GM19193 (cell line): ENCODE data around the gene PRKCZ.

Source experiments
- POLR2A ChIP-seq: IDR thresholded peaks from 4 replicates; pipeline ENCODE4 v1.6.1; 2011; ENCODE audit not compliant: insufficient read depth, insufficient read length; ENCODE audit errors: extremely low read depth

PRKCZ gene

DNA sequence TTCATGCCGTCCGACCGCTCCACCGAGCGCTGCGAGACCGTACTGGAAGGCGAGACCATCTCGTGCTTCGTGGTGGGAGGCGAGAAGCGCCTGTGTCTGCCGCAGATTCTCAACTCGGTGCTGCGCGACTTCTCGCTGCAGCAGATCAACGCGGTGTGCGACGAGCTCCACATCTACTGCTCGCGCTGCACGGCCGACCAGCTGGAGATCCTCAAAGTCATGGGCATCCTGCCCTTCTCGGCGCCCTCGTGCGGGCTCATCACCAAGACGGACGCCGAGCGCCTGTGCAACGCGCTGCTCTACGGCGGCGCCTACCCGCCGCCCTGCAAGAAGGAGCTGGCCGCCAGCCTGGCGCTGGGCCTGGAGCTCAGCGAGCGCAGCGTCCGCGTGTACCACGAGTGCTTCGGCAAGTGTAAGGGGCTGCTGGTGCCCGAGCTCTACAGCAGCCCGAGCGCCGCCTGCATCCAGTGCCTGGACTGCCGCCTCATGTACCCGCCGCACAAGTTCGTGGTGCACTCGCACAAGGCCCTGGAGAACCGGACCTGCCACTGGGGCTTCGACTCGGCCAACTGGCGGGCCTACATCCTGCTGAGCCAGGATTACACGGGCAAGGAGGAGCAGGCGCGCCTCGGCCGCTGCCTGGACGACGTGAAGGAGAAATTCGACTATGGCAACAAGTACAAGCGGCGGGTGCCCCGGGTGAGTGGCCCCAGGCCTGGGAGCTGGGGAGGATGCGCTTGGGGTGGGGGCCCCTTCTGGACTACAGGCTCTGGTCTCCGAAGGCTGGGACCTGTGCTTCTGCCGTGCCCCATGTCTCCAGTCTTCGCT lies 179.0 kb downstream of the PRKCZ start:
- TF ChIP-seq POLR2A = no peak

DNA sequence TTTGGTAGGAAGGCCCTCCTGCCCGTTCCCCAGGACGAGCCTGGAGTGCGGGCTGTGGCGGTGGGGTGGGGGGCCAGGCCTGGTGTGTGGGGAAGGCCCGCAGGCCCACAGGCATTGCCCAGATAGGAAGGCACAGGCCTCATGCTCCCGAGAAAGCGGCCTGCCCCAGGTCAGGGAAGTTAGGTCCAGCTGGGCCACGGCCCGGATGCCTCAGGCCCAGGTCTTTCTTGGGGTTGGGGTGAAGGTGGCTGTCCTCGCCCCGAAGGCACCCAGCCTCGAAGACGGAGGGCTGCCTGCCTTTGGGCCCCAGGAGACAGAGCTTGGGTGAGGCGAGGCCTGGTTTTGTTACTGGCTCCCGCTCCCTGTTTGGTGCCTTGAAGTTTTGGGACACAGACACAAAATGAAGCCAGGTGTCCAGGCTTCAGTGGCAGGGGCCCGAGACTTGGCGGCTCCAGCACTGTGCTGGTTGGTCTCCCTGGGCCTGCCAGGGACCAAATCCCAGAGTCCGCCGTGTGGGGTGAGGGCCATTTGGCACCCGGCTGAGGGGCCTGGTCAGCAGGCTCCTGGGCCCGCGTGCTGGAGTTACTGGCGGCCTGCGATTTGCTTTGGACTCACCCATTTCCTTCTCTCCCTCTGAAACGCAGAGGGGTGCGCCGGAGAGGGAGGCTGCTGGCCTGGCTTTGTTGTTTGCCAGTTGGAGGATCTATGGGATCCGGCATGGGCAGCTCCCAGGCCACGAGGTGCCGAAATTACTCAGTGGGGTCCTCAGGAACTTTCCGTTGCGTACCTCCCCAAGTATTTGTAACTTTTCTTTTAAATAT lies 179.9 kb downstream of the PRKCZ start:
- TF ChIP-seq POLR2A = no peak

DNA sequence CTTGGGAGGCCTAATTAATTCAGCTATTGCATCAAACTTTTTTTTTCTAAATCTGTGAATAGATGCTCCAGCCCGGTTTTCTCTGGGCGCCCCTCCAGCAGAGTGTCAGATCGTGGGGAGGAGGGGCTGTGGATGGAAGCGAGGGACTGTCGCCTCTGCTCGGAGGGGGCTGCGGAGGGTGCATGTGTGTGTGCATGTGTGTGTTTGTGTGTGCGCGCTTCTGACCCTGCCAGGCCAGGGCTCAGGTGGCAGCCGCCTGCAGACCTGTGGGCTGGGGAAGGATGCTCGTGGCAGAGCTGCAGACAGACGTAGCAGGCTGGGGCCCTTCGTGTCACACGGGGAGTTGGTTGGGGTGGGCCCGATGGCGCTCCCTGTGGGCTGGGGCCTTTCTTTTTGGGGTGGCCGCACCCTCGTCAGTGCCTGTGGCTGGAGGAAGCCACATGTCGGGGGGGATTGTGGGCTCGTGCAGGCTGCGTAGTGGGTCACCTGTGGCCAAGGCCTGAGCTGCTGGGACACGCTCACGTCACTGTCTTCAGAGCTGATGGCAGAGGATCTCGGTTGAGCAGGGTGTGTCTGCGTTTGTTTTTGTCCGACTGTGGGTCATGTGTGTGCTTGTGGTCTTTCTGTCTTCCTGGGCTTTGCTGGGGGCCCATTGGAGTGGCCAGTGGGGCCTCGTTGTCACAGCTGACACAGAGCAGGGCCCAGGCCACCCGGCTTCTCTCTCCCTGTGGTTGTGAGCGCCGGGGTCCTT lies 180.7 kb downstream of the PRKCZ start:
- TF ChIP-seq POLR2A = no peak

DNA sequence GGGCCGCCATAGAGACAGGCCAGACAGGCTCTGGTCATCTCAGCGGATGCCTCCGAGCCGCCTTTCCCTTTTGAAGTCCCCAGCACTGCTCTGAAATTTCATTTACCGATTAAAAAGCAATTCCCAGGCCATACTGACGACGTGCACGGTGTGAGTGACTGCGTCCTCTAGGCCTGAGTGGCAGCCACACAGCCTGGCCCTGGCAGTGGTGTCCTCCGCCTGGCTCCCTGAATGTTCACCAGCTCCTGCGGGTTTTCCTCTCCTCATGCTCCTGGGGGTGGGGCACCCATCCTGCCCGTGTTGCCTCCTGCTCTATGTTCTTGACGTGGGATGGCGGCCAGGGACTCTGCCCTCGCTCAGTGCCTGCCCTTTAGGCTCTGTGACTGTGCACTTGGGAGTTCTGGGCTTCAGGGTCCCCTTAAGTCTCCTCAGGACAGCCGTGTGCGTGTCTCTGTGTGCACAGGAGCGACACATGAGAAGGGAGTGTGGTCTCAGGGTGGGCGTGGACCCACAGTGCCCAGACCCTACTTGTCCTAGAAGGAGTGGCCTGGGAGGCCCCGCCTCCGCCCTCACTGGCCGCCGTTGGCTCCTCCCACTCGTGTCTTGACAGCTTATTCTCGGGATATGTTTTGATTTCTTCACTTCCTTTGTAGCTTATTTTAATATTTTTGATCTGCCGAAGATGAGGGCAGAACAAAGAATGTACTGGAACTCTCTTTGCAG lies 181.5 kb downstream of the PRKCZ start:
- TF ChIP-seq POLR2A = no peak

DNA sequence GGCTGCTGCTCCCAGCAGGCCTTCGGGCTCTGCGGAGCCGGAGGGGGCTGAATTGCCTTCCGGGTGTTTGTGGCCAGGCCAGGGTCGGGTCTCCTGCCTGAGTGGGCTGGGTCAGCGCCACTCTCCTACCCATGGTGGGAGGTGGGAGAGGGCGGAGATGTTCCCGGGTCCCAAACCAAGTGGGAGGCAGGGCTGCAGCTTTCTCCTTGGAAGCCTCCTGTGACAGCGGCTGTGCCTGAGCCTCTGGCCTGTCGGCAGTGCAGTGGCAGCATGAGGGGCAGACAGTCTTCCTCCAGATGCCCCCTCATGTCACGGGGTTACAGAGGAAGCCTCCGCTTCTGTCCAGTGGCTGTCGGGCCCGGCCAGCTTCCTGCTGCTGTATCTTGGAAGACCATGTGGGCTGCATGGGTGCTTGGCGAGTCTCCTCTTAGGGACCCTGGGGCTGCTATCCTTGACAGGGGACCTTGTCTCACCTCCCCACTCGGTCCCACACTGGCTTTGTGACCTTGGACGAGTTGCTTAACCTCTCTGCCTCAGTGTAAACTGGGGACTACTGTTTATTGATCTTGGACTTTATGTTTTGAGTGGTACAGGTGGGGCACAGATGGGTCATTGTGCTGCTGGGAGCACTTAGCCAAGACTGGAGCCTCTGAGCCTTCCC lies 182.2 kb downstream of the PRKCZ start:
- no peak for TF ChIP-seq POLR2A

DNA sequence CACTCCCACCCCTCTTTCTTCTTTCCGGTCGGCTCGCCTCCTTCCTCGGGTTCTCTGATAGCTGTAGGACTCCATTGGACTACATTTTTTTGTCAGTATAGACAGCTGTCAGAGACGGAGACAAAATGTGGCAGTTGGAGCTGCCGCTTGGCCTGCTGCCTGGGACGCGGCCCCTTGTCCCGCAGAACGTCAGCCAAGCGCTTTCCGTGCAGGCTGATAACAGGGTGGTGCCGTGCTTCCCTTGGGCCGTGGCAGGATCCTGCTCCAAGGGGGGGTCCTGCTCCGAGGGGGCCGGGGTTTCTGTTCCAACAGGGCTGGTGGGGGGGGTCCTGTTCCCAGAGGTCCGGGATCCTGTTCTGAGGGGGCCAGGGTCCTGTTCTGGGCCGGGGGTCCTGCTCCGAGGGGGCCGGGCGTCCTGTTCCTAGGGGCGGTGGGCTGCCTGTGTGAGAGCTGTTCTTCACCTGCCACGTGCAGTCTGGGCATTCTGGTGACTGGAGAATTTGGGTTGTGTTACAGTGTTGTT lies 182.8 kb downstream of the PRKCZ start:
- no peak for TF ChIP-seq POLR2A

DNA sequence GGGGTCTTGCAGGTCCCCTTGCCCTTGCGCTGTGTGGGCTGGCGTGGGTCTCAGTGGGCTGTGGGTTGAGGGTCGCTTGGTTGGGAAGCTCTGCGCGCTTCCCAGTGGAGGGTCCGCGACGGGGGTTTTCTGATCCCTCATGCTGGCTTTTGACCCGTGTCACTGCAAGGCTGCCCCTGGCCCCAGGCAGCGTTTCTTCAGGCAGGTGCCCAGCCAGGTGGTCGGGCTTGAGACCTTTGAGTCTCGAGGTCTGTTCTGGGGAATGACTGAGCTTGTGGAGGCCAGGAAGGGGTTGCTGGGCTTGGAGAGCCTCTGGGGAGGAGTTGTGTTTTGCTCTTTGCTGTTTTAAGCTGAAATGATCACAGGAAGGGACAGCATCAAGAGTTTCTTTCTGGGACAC lies 183.3 kb downstream of the PRKCZ start:
- TF ChIP-seq POLR2A = no peak

DNA sequence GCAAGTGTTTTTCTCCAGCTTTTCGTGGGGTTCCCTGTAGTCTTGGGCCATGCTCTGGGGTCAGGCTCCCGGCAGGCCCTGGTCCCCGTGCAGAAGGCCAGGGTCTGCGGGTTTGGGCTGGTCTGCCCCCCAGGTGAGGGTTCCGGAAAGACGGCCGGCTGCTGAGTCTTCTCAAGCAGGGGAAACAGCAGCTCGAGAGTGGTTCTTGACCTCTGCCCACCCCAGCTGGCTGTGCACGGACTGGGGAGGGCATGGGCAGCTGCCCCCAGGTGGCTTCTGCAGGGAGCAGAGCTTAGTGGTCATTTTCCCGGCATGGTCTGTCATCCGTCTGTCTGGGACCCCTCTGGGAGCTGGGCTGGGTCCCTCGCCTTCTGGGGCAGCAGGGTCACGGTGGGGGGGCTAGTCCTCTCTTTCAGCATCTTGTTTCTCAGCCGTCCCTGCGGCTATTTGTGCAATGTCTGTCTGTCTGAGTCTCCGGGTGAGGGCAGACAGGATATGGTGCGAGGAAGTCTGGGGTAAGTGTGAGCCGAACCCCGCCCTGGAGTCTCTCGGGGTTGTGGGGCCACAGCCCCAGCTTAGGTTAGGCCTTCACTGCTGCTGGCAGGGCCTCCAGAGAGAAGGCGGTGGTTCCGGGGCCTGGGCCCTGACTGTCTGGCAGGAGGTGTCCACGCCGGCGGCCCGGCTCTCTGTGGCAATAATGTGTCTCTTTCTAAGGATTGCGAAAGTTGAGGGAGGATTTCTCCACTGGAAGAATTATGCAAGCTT lies 184.0 kb downstream of the PRKCZ start:
- TF ChIP-seq POLR2A = no peak

DNA sequence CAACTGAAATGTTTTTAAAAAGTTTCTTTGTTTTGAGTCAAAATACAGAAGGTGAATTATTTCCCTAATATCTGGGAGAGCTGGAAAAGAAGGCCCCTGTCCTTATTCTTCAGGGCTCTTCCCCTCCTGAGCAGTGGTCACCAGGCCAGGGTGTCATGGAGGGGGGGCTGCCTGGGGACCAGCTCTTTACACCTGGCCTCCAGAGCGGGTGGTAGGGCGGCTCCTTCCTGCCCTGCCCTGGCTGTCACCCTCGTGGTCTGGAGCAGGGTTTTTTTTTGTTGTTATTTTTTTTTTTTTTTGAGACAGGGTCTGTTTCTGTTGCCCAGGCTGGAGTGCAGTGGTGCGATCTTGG lies 184.5 kb downstream of the PRKCZ start:
- TF ChIP-seq POLR2A = no peak
